ENCODE data around the gene MTPN.

GRCh38 chr7:135894816-135895215, 82.3 kb downstream of the MTPN start:
- TF ChIP-seq POLR2A (IDR thresholded peaks at IDR 0.05): no peak
- TF ChIP-seq CTCF (IDR thresholded peaks at IDR 0.05): no peak
- TF ChIP-seq EP300 (IDR thresholded peaks at IDR 0.05): no peak
- TF ChIP-seq POLR2AphosphoS5 (IDR thresholded peaks at IDR 0.05): no peak
